HEK293 (cell line): Measurements from ENCODE around the gene FGD3.

Experiments used
- CTCF ChIA-PET: fragments of 350-600 bp; formaldehyde crosslinking; extraction: SDS; loops from one replicate; lab custom pipeline; 2021; ENCODE audit warnings: antibody characterized with exemption; lab: Yijun Ruan, JAX
- POLR2A ChIA-PET: fragments of 300-600 bp; formaldehyde crosslinking; extraction: SDS; loops from one replicate; lab custom pipeline; 2020; ENCODE audit warnings: antibody characterized with exemption, inconsistent platforms; lab: Yijun Ruan, JAX
- H3K27ac ChIP-seq: fragments of 200-500 bp; sonication (Bioruptor generic); 2 replicates; pipeline ENCODE4 v1.5.1; 2014; ENCODE audit warnings: low read depth, low read length, control low read depth, inconsistent platforms; ENCODE audit errors: extremely low read depth
- H3K36me3 ChIP-seq, 2 experiments: fragments of 200-500 bp in 1 of 2; sonication (Bioruptor generic) in 1 of 2; 1 replicate in 1 of 2; 2 replicates in 1 of 2; pipeline ENCODE4 v1.5.1; 2014 to 2017; ENCODE audit warnings: inconsistent platforms in 2 of 2, low read length in 2 of 2; ENCODE audit not compliant: control insufficient read depth in 2 of 2, insufficient read depth in 1 of 2
- H3K4me1 ChIP-seq: fragments of 200-500 bp; sonication (Bioruptor generic); 2 replicates; pipeline ENCODE4 v1.5.1; 2014; ENCODE audit warnings: mild to moderate bottlenecking, low read length, inconsistent platforms; ENCODE audit not compliant: control insufficient read depth, insufficient read depth
- H3K4me3 ChIP-seq: 2 replicates; pipeline ENCODE4 v1.5.1; 2011; ENCODE audit warnings: low read depth, mild to moderate bottlenecking, control low read depth, low read length, moderate library complexity
- H3K9me3 ChIP-seq: fragments of 200-500 bp; sonication (Bioruptor generic); 2 replicates; pipeline ENCODE4 v1.5.1; 2014; ENCODE audit warnings: low read depth, low read length, inconsistent platforms; ENCODE audit not compliant: control insufficient read depth, insufficient read depth
- GFI1B ChIP-seq: fragments of 450-650 bp; formaldehyde crosslinking; IDR thresholded peaks from 2 replicates; pipeline ENCODE4 v1.5.1; 2016; ENCODE audit warnings: missing biosample characterization, missing genetic modification characterization
- OVOL3 ChIP-seq: fragments of 450-650 bp; formaldehyde crosslinking; IDR thresholded peaks from 2 replicates; pipeline ENCODE4 v1.5.1; 2016; ENCODE audit warnings: missing biosample characterization, missing genetic modification characterization
- ZBTB21 ChIP-seq: fragments of 450-650 bp; formaldehyde crosslinking; IDR thresholded peaks from 2 replicates; pipeline ENCODE4 v1.5.1; 2017; ENCODE audit warnings: missing biosample characterization, missing genetic modification characterization
- ZBTB8A ChIP-seq: fragments of 450-650 bp; formaldehyde crosslinking; IDR thresholded peaks from 2 replicates; pipeline ENCODE4 v1.5.1; 2016; ENCODE audit warnings: missing biosample characterization, missing genetic modification characterization
- ZNF140 ChIP-seq: fragments of 450-650 bp; formaldehyde crosslinking; IDR thresholded peaks from 2 replicates; pipeline ENCODE4 v1.5.1; 2016; ENCODE audit warnings: missing biosample characterization, missing genetic modification characterization
- ZNF169 ChIP-seq: fragments of 450-650 bp; formaldehyde crosslinking; IDR thresholded peaks from 2 replicates; pipeline ENCODE4 v1.5.1; 2016; ENCODE audit warnings: missing biosample characterization, missing genetic modification characterization
- ZNF23 ChIP-seq: fragments of 450-650 bp; formaldehyde crosslinking; IDR thresholded peaks from 2 replicates; pipeline ENCODE4 v1.5.1; 2016; ENCODE audit warnings: missing biosample characterization, missing genetic modification characterization, borderline replicate concordance
- ZNF24 ChIP-seq: fragments of 450-650 bp; formaldehyde crosslinking; IDR thresholded peaks from 2 replicates; pipeline ENCODE4 v1.5.1; 2016; ENCODE audit warnings: missing biosample characterization, missing genetic modification characterization
- ZNF248 ChIP-seq: fragments of 450-650 bp; formaldehyde crosslinking; IDR thresholded peaks from 2 replicates; pipeline ENCODE4 v1.5.1; 2017; ENCODE audit warnings: missing biosample characterization, missing genetic modification characterization
- ZNF510 ChIP-seq: fragments of 450-650 bp; formaldehyde crosslinking; IDR thresholded peaks from 2 replicates; pipeline ENCODE4 v1.5.1; 2018; ENCODE audit warnings: mild to moderate bottlenecking, missing genetic modification characterization, missing biosample characterization; ENCODE audit not compliant: insufficient replicate concordance
- ZNF529 ChIP-seq: fragments of 450-650 bp; formaldehyde crosslinking; IDR thresholded peaks from 2 replicates; pipeline ENCODE4 v1.5.1; 2017; ENCODE audit warnings: missing genetic modification characterization, missing biosample characterization; ENCODE audit not compliant: insufficient replicate concordance
- ZNF626 ChIP-seq: fragments of 450-650 bp; sonication (Bioruptor Pico); formaldehyde crosslinking; IDR thresholded peaks from 2 replicates; pipeline ENCODE4 v1.5.1; 2018; ENCODE audit warnings: missing biosample characterization, missing genetic modification characterization, inconsistent platforms
- ZNF785 ChIP-seq: fragments of 450-650 bp; formaldehyde crosslinking; IDR thresholded peaks from 2 replicates; pipeline ENCODE4 v1.5.1; 2016; ENCODE audit warnings: missing biosample characterization, missing genetic modification characterization
- TF ChIP-seq, protein P1 (sequence below): fragments of 450-650 bp; formaldehyde crosslinking; IDR thresholded peaks from 2 replicates; pipeline ENCODE4 v1.5.1; 2016; ENCODE audit warnings: missing biosample characterization, missing genetic modification characterization
- TF ChIP-seq, protein P2 (sequence below): fragments of 450-650 bp; formaldehyde crosslinking; IDR thresholded peaks from 2 replicates; pipeline ENCODE4 v1.5.1; 2017; ENCODE audit warnings: missing biosample characterization, missing genetic modification characterization
- TF ChIP-seq, protein P3 (sequence below): fragments of 450-650 bp; formaldehyde crosslinking; IDR thresholded peaks from 2 replicates; pipeline ENCODE4 v1.5.1; 2016; ENCODE audit warnings: missing biosample characterization, missing genetic modification characterization, borderline replicate concordance
- TF ChIP-seq, protein P4 (sequence below): fragments of 450-650 bp; formaldehyde crosslinking; conservative IDR thresholded peaks from 2 replicates; pipeline ENCODE4 v1.5.1; 2016; ENCODE audit warnings: low read depth, missing biosample characterization, missing genetic modification characterization
- TF ChIP-seq, protein P5 (sequence below): fragments of 450-650 bp; IDR thresholded peaks from 2 replicates; pipeline ENCODE4 v1.5.1; 2018; ENCODE audit warnings: missing biosample characterization, mild to moderate bottlenecking, missing genetic modification characterization

The FGD3 gene

DNA sequence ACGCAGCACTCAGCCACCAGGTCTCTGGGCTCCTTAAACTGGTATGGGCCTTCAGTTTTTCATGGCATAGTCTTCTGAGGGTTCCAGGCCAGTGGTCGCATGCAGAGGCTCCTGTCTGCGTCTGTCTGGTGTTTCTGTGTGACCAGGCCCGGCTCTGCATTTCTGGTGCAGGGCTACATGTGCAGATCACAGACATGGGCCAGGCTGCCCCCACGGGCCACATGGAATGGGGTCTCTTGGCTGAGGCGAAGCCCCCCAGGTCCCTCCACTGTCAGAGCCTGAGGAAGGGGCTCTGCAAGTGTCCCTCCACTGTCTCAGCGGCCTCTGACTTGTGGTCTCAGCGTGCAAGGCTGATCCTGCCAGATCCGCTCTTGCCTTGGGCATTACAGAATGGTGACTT, 133.1 kb downstream of the FGD3 start:
- Histone ChIP-seq H3K27ac (no peak overlapping the region), H3K4me3 (no peak overlapping the region)
- CTCF ChIA-PET, result no interaction called here
- TF ChIP-seq GFI1B (tag by site-specific recombination), result no peak
- TF ChIP-seq ZBTB21 (tag by site-specific recombination), result no peak
- TF ChIP-seq ZNF24 (tag by site-specific recombination), result no peak
- TF ChIP-seq ZBTB8A (tag by site-specific recombination), result no peak
- no peak for TF ChIP-seq ZNF529 (tag by site-specific recombination)
- no peak for TF ChIP-seq OVOL3 (tag by site-specific recombination)
- no peak for TF ChIP-seq ZNF785
- no peak for TF ChIP-seq ZNF140 (tag by site-specific recombination)
- TF ChIP-seq, protein P1, sequence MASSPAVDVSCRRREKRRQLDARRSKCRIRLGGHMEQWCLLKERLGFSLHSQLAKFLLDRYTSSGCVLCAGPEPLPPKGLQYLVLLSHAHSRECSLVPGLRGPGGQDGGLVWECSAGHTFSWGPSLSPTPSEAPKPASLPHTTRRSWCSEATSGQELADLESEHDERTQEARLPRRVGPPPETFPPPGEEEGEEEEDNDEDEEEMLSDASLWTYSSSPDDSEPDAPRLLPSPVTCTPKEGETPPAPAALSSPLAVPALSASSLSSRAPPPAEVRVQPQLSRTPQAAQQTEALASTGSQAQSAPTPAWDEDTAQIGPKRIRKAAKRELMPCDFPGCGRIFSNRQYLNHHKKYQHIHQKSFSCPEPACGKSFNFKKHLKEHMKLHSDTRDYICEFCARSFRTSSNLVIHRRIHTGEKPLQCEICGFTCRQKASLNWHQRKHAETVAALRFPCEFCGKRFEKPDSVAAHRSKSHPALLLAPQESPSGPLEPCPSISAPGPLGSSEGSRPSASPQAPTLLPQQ (tag by site-specific recombination), result no peak
- no peak for TF ChIP-seq ZNF248 (tag by site-specific recombination)
- no peak for TF ChIP-seq ZNF169
- TF ChIP-seq, protein P2, sequence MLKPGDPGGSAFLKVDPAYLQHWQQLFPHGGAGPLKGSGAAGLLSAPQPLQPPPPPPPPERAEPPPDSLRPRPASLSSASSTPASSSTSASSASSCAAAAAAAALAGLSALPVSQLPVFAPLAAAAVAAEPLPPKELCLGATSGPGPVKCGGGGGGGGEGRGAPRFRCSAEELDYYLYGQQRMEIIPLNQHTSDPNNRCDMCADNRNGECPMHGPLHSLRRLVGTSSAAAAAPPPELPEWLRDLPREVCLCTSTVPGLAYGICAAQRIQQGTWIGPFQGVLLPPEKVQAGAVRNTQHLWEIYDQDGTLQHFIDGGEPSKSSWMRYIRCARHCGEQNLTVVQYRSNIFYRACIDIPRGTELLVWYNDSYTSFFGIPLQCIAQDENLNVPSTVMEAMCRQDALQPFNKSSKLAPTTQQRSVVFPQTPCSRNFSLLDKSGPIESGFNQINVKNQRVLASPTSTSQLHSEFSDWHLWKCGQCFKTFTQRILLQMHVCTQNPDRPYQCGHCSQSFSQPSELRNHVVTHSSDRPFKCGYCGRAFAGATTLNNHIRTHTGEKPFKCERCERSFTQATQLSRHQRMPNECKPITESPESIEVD (tag by site-specific recombination), result no peak
- no peak for TF ChIP-seq ZNF510 (tag by site-specific recombination)
- TF ChIP-seq, all 188 proteins: peak for 0
- Histone ChIP-seq H3K36me3 (no peaks in the 10 kb centered on the region), H3K4me1 (no peaks in the 10 kb centered on the region), H3K9me3 (no peaks in the 10 kb centered on the region)
- POLR2A ChIA-PET, result interaction anchor here (1.8 kb wide), 1 partner anchor 15 kb away, joined by 6 read pairs; the partner anchor contains the start of gene CARD19

DNA sequence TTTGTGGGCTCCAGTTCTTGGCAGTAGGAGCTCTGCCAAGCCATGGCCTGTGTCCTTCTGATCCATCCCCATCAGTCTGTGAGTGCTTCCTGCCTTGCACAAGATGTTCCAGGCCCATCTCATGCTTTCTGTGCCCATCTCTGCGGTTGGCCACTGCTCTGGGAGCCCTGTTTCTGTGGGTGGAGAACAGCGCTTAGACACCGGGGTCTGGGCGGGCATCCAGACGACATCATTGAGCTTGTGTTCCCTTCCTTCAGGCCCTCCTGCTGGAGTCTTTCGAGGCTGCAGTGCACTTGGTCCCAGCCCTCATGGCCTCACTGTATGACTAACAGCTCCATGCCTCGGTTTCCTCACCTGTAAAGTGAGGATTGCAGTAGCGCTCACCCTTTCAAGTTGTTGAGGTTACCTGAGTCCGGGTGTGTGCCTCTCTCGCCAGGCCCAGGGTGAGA, 133.8 kb downstream of the FGD3 start:
- no peak overlapping the region for H3K27ac ChIP-seq
- no peaks in the 10 kb centered on the region for H3K4me1 ChIP-seq
- no peaks in the 10 kb centered on the region for H3K9me3 ChIP-seq
- TF ChIP-seq, protein P3, sequence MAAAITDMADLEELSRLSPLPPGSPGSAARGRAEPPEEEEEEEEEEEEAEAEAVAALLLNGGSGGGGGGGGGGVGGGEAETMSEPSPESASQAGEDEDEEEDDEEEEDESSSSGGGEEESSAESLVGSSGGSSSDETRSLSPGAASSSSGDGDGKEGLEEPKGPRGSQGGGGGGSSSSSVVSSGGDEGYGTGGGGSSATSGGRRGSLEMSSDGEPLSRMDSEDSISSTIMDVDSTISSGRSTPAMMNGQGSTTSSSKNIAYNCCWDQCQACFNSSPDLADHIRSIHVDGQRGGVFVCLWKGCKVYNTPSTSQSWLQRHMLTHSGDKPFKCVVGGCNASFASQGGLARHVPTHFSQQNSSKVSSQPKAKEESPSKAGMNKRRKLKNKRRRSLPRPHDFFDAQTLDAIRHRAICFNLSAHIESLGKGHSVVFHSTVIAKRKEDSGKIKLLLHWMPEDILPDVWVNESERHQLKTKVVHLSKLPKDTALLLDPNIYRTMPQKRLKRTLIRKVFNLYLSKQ (tag by site-specific recombination), result no peak
- no peak for TF ChIP-seq ZNF626 (tag by site-specific recombination)
- TF ChIP-seq ZNF23 (tag by site-specific recombination), result no peak
- TF ChIP-seq, protein P4, sequence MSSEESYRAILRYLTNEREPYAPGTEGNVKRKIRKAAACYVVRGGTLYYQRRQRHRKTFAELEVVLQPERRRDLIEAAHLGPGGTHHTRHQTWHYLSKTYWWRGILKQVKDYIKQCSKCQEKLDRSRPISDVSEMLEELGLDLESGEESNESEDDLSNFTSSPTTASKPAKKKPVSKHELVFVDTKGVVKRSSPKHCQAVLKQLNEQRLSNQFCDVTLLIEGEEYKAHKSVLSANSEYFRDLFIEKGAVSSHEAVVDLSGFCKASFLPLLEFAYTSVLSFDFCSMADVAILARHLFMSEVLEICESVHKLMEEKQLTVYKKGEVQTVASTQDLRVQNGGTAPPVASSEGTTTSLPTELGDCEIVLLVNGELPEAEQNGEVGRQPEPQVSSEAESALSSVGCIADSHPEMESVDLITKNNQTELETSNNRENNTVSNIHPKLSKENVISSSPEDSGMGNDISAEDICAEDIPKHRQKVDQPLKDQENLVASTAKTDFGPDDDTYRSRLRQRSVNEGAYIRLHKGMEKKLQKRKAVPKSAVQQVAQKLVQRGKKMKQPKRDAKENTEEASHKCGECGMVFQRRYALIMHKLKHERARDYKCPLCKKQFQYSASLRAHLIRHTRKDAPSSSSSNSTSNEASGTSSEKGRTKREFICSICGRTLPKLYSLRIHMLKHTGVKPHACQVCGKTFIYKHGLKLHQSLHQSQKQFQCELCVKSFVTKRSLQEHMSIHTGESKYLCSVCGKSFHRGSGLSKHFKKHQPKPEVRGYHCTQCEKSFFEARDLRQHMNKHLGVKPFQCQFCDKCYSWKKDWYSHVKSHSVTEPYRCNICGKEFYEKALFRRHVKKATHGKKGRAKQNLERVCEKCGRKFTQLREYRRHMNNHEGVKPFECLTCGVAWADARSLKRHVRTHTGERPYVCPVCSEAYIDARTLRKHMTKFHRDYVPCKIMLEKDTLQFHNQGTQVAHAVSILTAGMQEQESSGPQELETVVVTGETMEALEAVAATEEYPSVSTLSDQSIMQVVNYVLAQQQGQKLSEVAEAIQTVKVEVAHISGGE, result no peak
- TF ChIP-seq, protein P5, sequence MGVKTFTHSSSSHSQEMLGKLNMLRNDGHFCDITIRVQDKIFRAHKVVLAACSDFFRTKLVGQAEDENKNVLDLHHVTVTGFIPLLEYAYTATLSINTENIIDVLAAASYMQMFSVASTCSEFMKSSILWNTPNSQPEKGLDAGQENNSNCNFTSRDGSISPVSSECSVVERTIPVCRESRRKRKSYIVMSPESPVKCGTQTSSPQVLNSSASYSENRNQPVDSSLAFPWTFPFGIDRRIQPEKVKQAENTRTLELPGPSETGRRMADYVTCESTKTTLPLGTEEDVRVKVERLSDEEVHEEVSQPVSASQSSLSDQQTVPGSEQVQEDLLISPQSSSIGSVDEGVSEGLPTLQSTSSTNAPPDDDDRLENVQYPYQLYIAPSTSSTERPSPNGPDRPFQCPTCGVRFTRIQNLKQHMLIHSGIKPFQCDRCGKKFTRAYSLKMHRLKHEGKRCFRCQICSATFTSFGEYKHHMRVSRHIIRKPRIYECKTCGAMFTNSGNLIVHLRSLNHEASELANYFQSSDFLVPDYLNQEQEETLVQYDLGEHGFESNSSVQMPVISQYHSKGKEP (tag by site-specific recombination), result no peak
- TF ChIP-seq ZBTB8A (tag by site-specific recombination), result no peak
- no peak overlapping the region for H3K4me3 ChIP-seq
- POLR2A ChIA-PET, result no interaction called here
- H3K36me3 ChIP-seq, result no peaks in the 10 kb centered on the region
- CTCF ChIA-PET, result interaction anchor here (0.5 to 0.8 kb wide), 2 partner anchors 9 to 15 kb away, joined by 3 to 4 read pairs; no protein-coding TSS in a partner anchor
